ENCODE measurements around the gene GALNT18. TPM values are rescaled to one million over a fixed set of nuclear protein-coding genes. Genes with fewer than 3 reads are reported as not detected.
A peak's percentile ranks its signal among the peaks of the same experiment; 100 is the strongest.

Gene GALNT18
- total RNA-seq, 1 experiment from 2014 or later, result 25.3 TPM

- Histone ChIP-seq H3K36me3 (no peaks in the 10 kb centered on the region), H3K4me3 (no peak overlapping the region), H3K9me3 (no peaks in the 10 kb centered on the region), H3K27me3 (no peaks in the 10 kb centered on the region)
- no peak for DNase-seq
Observed at GRCh38 chr11:11581481-11581880, 40.3 kb downstream of the GALNT18 start.

- H3K9me3 ChIP-seq, result no peaks in the 10 kb centered on the region
Observed at GRCh38 chr11:11580841-11581411, 40.9 kb downstream of the GALNT18 start.

GRCh38 chr11:11580012-11580411 is 41.8 kb downstream of the GALNT18 start:
- Histone ChIP-seq H3K36me3 (no peaks in the 10 kb centered on the region), H3K4me3 (no peak overlapping the region), H3K27me3 (no peaks in the 10 kb centered on the region), H3K9me3 (no peaks in the 10 kb centered on the region)
- DNase-seq, result no peak

More at GRCh38 chr11:11580841-11581411, 40.9 kb downstream of the GALNT18 start:
- no peak overlapping the region for H3K4me3 ChIP-seq
- no peak for DNase-seq
- H3K27me3 ChIP-seq, result no peaks in the 10 kb centered on the region
- H3K36me3 ChIP-seq, result no peaks in the 10 kb centered on the region

- no peaks in the 10 kb centered on the region for H3K36me3 ChIP-seq
- no peaks in the 10 kb centered on the region for H3K27me3 ChIP-seq
- no peak overlapping the region for H3K4me3 ChIP-seq
- DNase-seq, result no peak
- H3K9me3 ChIP-seq, result no peaks in the 10 kb centered on the region
Observed at GRCh38 chr11:11579012-11579988, 42.5 kb downstream of the GALNT18 start.

GRCh38 chr11:11577932-11578911 is 43.6 kb downstream of the GALNT18 start:
- H3K27me3 ChIP-seq, result no peaks in the 10 kb centered on the region
- H3K4me3 ChIP-seq, result no peak overlapping the region
- no peak for DNase-seq
- H3K9me3 ChIP-seq, result no peaks in the 10 kb centered on the region
- H3K36me3 ChIP-seq, result no peaks in the 10 kb centered on the region

GRCh38 chr11:11577251-11577855 is 44.5 kb downstream of the GALNT18 start:
- Histone ChIP-seq H3K27me3 (no peaks in the 10 kb centered on the region), H3K36me3 (no peaks in the 10 kb centered on the region), H3K9me3 (no peaks in the 10 kb centered on the region), H3K4me3 (no peak overlapping the region)
- DNase-seq, result no peak

- H3K9me3 ChIP-seq, result no peaks in the 10 kb centered on the region
- H3K4me3 ChIP-seq, result no peak overlapping the region
- DNase-seq, result no peak
- H3K27me3 ChIP-seq, result no peaks in the 10 kb centered on the region
- H3K36me3 ChIP-seq, result no peaks in the 10 kb centered on the region; the same call in 1 of the 2 replicates
Observed at GRCh38 chr11:11574373-11575287, 47.2 kb downstream of the GALNT18 start.

GRCh38 chr11:11572386-11572785 is 49.4 kb downstream of the GALNT18 start:
- H3K36me3 ChIP-seq, result no peaks in the 10 kb centered on the region; the same call in 1 of the 2 replicates
- no peak overlapping the region for H3K4me3 ChIP-seq
- no peaks in the 10 kb centered on the region for H3K27me3 ChIP-seq
- DNase-seq, result peak; percentile 83
- no peaks in the 10 kb centered on the region for H3K9me3 ChIP-seq

- no peak for DNase-seq
- Histone ChIP-seq H3K36me3 (no peaks in the 10 kb centered on the region; the same call in 1 of the 2 replicates), H3K27me3 (no peaks in the 10 kb centered on the region)
Observed at GRCh38 chr11:11571893-11572292, 49.9 kb downstream of the GALNT18 start.

GRCh38 chr11:11570823-11571222 is 51.0 kb downstream of the GALNT18 start:
- Histone ChIP-seq H3K4me3 (no peak overlapping the region), H3K27me3 (no peaks in the 10 kb centered on the region), H3K9me3 (no peaks in the 10 kb centered on the region), H3K36me3 (no peaks in the 10 kb centered on the region; the same call in 1 of the 2 replicates)
- DNase-seq, result no peak

More at GRCh38 chr11:11571893-11572292, 49.9 kb downstream of the GALNT18 start:
- no peak overlapping the region for H3K4me3 ChIP-seq
- no peaks in the 10 kb centered on the region for H3K9me3 ChIP-seq

- Histone ChIP-seq H3K9me3 (no peaks in the 10 kb centered on the region), H3K27me3 (no peaks in the 10 kb centered on the region), H3K4me3 (no peak overlapping the region), H3K36me3 (no peaks in the 10 kb centered on the region; the same call in 1 of the 2 replicates)
- peak; percentile 85 for DNase-seq
Observed at GRCh38 chr11:11569936-11570491, 51.8 kb downstream of the GALNT18 start.

- Histone ChIP-seq H3K27me3 (no peaks in the 10 kb centered on the region), H3K36me3 (no peaks in the 10 kb centered on the region; the same call in 1 of the 2 replicates), H3K9me3 (no peaks in the 10 kb centered on the region), H3K4me3 (no peak overlapping the region)
- DNase-seq, result no peak
Observed at GRCh38 chr11:11568651-11569229, 53.1 kb downstream of the GALNT18 start.

GRCh38 chr11:11567936-11568650 is 53.7 kb downstream of the GALNT18 start:
- Histone ChIP-seq H3K9me3 (no peaks in the 10 kb centered on the region), H3K36me3 (no peaks in the 10 kb centered on the region; the same call in 1 of the 2 replicates), H3K4me3 (no peak overlapping the region), H3K27me3 (no peaks in the 10 kb centered on the region)
- DNase-seq, result peak; percentile 93

- DNase-seq, result no peak
- Histone ChIP-seq H3K27me3 (no peaks in the 10 kb centered on the region), H3K9me3 (no peaks in the 10 kb centered on the region), H3K4me3 (no peak overlapping the region), H3K36me3 (no peaks in the 10 kb centered on the region; the same call in 1 of the 2 replicates)
Observed at GRCh38 chr11:11565636-11566035, 56.2 kb downstream of the GALNT18 start.

Measured in MG63 (cell line).